ENCODE results near the gene RELN. TPM values are rescaled to one million over a fixed set of nuclear protein-coding genes. Genes with fewer than 3 reads are reported as not detected.
A peak's percentile ranks its signal among the peaks of the same experiment; 100 is the strongest.

RELN gene
- total RNA-seq, 2 experiments from 2014 or later: not detected

DNA sequence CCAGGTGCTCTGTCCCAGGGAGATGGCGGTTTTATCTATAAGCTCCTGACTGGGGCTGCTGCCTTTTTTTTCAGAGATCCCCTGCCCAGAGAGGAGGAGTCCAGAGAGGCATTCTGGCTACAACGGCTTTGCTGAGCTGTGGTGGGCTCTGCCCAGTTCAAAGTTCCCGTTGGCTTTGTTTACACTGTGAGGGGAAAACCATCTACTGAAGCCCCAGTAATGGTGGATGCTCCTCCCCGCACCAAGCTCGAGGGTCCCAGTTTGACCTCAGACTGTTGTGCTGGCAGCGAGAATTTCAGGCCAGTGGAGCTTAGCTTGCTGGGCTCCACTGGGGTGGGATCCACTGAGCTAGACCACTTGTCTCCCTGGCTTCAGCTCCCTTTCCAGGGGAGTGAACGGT is 527.1 kb downstream of the RELN start:
- ATAC-seq (no peak), DNase-seq (no peak)
- no peaks in the 10 kb centered on the region for H3K9me3 Mint-ChIP-seq (ENCODE audit: low read depth)
- peaks cover 13% of the 10 kb centered on the region for H3K27me3 Mint-ChIP-seq
- CTCF ChIA-PET: no interaction called here
- H3K4me3 Mint-ChIP-seq: no peak overlapping the region
- H3K27ac Mint-ChIP-seq: no peak overlapping the region
- no peaks in the 10 kb centered on the region for H3K36me3 Mint-ChIP-seq
- no peaks in the 10 kb centered on the region for H3K4me1 Mint-ChIP-seq

DNA sequence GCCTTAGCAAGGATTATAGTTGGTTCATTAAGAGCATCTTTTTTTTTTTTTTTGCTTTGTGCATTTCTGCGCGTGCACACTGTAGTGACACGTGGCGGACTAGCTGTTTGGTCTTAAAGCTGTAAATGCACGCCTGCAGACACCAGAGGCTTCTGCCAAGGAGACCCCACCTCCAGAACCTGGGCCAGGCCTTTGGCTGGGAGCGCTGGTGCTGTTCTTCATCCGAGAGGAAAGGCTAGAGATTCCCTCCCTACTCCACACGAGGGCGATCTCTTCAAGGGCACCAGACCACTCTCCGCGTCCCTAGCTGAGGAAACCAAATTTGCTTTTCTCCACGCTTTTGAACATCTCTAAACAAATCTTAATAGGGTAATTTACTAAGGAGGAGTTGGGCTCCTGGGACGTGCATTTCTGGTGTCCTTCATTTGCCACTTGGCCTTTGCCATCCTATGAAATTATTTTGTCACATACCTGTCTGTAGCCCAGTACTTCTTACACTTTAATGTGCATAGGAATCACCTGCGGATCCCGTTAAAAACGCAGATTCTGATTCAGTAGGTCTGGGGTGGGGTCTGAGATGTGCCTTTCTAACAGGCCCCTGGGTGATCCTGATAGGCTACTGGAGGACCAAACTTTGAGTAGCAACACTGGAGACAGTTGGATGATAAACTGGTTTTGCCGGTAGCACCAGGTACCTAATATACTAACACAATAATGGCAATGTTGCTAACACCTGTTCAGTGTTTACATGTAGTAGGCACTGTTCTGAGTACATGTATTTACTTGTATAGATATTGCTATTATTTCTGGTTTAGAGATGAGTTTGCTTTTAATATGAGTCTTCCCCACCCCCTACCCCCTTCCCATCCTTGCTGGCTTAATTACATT is 542.1 kb downstream of the RELN start:
- peak; percentile 74 for ATAC-seq
- no peak overlapping the region for H3K4me3 Mint-ChIP-seq
- H3K9me3 Mint-ChIP-seq (ENCODE audit: low read depth): peaks cover 3% of the 10 kb centered on the region
- DNase-seq: peak; percentile 59
- no peaks in the 10 kb centered on the region for H3K36me3 Mint-ChIP-seq
- peaks cover 82% of the 10 kb centered on the region for H3K27me3 Mint-ChIP-seq
- peaks cover 9% of the 10 kb centered on the region for H3K4me1 Mint-ChIP-seq
- CTCF ChIA-PET: interaction anchor here (0.7 to 1.3 kb wide), 5 partner anchors 14 to 1033 kb away, joined by 3 read pairs; no protein-coding TSS in a partner anchor
- no peak overlapping the region for H3K27ac Mint-ChIP-seq

DNA sequence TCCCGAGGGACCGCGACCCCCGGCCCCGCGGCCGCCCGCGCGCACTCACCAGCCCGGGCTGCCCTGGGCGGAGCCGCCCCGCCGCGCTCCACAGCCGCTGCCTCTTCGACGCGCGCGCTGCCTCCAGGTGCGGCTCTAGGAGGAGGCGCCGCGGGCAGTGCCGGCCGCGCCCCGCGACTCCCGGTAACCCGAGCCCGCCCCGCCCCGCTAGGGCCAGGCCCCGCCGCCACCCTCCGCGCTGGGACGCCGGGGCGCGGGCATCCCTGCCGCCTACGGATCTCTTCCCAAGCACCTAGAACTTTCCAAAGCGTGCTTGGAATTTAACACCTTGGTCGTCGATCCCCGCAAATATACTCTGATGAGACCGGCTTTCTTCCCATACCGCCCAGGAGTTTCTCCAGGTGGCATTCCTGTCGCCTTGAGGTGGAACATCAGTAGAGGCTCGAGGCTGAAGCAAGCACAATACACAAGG is 543.4 kb downstream of the RELN start, which contains the start of gene SLC26A5:
Gene SLC26A5, minus strand, starts transcription at position 159 of the 472 bp plus-strand sequence. CDS start 24,693 bp downstream, outside the sequence.
- CTCF ChIA-PET: interaction anchor here (0.7 to 1.3 kb wide), 3 partner anchors 13 to 1035 kb away, joined by 3 read pairs; no protein-coding TSS in a partner anchor
- H3K4me1 Mint-ChIP-seq: peaks cover 9% of the 10 kb centered on the region
- H3K36me3 Mint-ChIP-seq: no peaks in the 10 kb centered on the region
- H3K9me3 Mint-ChIP-seq (ENCODE audit: low read depth): no peaks in the 10 kb centered on the region
- H3K27ac Mint-ChIP-seq: no peak within 1 kb of the TSS
- DNase-seq (no peak), ATAC-seq (peak; percentile 83)
- peaks cover 84% of the 10 kb centered on the region for H3K27me3 Mint-ChIP-seq
- H3K4me3 Mint-ChIP-seq: peak within 1 kb of the TSS; percentile 52

DNA sequence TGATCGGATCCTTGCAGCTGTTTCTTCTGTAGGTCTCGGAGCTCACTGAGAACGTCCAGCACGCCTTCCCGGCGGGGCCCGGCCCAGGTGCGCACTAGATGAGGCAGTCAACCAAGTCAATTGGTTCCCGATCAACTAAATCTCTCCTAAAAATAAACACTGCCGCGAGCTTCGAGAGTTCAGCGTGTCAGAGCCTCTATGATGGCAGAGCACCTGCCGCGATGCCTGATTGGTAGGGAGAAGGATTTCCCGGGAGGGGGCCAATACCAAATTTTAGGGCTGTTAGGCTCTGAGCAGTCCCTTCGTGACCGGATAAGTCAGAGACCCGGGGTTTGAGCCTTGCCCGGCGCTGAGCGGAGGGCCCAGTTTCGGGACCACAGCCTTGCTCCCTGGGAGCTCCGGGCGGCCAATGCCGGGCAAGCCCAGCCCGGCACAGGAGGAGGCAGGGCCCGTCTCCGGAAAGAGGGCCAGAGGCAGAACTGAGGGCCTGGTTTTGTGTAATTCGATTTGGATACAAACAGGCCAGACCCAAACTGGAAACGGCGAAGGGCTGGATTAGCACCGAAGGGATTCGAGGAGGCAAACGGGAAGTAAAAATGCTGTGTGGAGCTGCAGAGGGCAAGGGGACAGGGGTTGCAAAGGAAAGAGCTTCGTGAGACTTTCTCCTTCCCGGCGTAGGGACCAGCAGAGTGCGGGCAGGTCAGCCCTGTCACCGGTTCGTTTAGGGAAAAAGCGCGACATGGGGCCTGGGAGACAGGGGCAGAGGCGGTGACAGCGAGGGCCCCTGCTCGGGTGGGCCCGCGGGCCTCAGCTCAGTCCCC is 544.0 kb downstream of the RELN start:
- H3K36me3 Mint-ChIP-seq: no peaks in the 10 kb centered on the region
- no peak overlapping the region for H3K27ac Mint-ChIP-seq
- peak overlapping the region; percentile 52 for H3K4me3 Mint-ChIP-seq
- H3K9me3 Mint-ChIP-seq (ENCODE audit: low read depth): no peaks in the 10 kb centered on the region
- ATAC-seq (peak; percentile 34), DNase-seq (no peak)
- peaks cover 83% of the 10 kb centered on the region for H3K27me3 Mint-ChIP-seq
- H3K4me1 Mint-ChIP-seq: peaks cover 9% of the 10 kb centered on the region
- CTCF ChIA-PET: no interaction called here

DNA sequence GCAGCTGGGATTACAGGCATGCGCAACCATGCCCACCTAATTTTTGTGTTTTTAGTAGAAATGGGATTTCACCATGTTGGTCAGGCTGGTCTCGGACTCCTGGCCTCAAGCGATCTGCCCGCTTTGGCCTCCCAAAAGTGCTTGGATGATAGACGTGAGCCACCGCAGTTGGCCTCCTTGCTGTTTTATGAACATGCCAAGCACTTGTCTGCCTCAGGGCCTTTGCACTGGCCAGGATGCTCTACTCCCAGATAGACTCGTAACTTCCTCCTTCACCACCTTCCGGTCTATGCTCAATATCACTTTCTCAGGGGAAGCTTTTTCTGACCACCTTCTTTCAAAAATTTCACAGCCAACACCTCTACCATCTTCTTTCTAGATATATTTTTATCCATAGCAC is 549.8 kb downstream of the RELN start:
- Mint-ChIP-seq H3K9me3 (ENCODE audit: low read depth) (no peaks in the 10 kb centered on the region), H3K27me3 (peaks cover 57% of the 10 kb centered on the region), H3K36me3 (no peaks in the 10 kb centered on the region), H3K4me3 (no peak overlapping the region), H3K4me1 (no peaks in the 10 kb centered on the region), H3K27ac (no peak overlapping the region)
- CTCF ChIA-PET: no interaction called here
- DNase-seq (no peak), ATAC-seq (no peak)

DNA sequence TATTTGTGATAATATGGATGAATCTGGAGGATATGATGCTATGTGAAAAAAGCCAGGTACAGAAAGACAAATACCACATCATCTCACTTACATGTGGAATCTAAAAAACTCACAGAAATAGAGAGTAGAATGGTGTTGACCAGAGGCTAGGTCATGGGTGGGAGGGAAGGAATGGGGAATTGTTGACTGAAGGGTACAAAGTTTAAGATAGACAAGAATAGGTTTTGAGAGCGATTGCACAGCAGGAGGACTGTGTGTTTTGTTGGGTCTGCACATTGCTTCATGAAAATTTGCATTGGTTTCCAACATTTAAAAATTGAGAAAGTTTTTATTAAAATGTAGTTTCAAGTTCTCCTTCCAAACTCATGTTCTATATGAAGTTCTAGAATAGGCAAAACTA is 551.8 kb downstream of the RELN start:
- CTCF ChIA-PET: no interaction called here
- Mint-ChIP-seq H3K9me3 (ENCODE audit: low read depth) (no peaks in the 10 kb centered on the region), H3K4me3 (no peak overlapping the region), H3K27ac (no peak overlapping the region), H3K27me3 (peaks cover 43% of the 10 kb centered on the region), H3K4me1 (no peaks in the 10 kb centered on the region), H3K36me3 (no peaks in the 10 kb centered on the region)
- ATAC-seq (no peak), DNase-seq (no peak)

DNA sequence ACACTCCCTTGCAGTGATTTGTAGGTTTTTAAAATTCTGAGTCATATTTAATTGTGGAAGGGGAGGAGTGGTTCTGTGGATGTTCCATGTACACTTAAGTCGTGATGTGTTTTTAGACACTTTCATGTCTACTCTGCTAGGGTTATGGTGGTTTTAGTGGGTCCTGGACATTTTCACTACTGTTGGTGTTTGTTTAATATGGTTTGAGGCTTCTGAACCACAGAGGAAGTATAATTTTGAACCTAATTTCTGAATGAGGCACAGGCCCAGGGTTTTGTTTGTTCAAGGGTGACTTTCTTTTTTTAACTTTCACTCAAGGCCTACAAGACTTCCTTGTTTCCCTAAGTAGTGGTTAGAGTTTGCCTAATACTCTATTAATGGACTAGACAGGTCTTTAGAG is 556.7 kb downstream of the RELN start:
- H3K27me3 Mint-ChIP-seq: peaks cover 25% of the 10 kb centered on the region
- H3K27ac Mint-ChIP-seq: no peak overlapping the region
- H3K36me3 Mint-ChIP-seq: no peaks in the 10 kb centered on the region
- no peak for DNase-seq
- no peak for ATAC-seq
- no peak overlapping the region for H3K4me3 Mint-ChIP-seq
- CTCF ChIA-PET: interaction anchor here (1.1 kb wide), 1 partner anchor 14 kb away, joined by 3 read pairs; no protein-coding TSS in a partner anchor
- H3K4me1 Mint-ChIP-seq: no peaks in the 10 kb centered on the region
- no peaks in the 10 kb centered on the region for H3K9me3 Mint-ChIP-seq (ENCODE audit: low read depth)

DNA sequence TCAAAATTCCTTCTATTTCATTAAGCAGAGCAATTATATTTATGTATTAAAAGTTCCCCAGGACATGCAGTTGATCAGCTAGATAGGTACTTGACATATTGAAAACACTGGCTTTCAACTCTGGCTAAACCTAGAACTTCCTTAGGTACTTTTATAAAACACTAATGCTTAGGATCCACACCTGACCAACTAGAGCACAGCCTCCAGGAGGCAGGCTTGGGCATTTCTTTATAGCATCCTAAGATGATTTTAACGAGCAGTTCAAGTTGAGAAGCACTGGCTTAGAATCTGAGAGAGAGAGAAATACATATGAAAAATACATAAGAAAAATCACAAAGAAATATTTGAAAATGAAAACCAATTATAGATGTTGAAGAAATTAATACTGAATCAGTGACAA is 564.3 kb downstream of the RELN start:
- H3K36me3 Mint-ChIP-seq: no peaks in the 10 kb centered on the region
- CTCF ChIA-PET: no interaction called here
- no peak overlapping the region for H3K27ac Mint-ChIP-seq
- H3K4me1 Mint-ChIP-seq: no peaks in the 10 kb centered on the region
- no peaks in the 10 kb centered on the region for H3K9me3 Mint-ChIP-seq (ENCODE audit: low read depth)
- no peak overlapping the region for H3K4me3 Mint-ChIP-seq
- DNase-seq: no peak
- peaks cover 23% of the 10 kb centered on the region for H3K27me3 Mint-ChIP-seq
- no peak for ATAC-seq

DNA sequence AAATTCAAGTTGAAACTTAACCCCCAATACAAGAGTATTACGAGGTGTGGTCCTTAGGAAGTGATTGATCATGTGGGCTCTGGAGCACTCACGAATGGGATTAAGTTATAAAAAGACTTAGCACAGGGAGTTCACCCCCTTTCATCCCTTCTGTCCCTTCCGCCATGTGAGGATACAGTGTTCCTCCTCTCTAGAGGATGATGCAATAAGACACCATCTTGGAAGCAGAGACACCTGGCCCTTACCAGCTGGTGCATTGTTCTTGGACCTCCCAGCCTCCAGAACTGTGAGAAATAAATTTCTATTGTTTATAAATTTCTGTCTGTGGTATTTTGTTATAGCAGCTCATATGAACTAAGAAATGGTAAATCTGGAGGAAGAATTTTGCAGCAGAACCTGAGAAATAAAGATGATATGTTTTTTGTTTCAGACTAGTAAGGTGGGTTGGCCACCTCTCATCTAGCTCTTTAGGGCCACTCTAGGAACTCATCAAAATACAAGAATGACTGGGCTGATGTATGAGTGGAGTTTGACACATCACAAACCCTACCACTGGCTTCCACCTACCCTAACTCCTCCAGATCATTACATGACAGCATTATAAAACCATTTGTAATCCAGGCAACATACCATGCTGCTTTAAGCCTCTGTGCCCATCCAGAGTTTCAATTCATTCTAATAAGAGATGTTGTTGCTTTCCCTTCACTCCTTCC is 565.8 kb downstream of the RELN start:
- Mint-ChIP-seq H3K9me3 (ENCODE audit: low read depth) (no peaks in the 10 kb centered on the region), H3K27me3 (peaks cover 23% of the 10 kb centered on the region), H3K27ac (no peak overlapping the region), H3K4me3 (no peak overlapping the region), H3K36me3 (no peaks in the 10 kb centered on the region), H3K4me1 (no peaks in the 10 kb centered on the region)
- CTCF ChIA-PET: no interaction called here
- no peak for ATAC-seq
- DNase-seq: no peak

Other genes with a start within 250 kb of the RELN start
- gene ORC5, start 218.4 kb upstream of the RELN start, total RNA-seq: 10 to 100 TPM; 22.0 to 24.9 TPM

Measured in activated CD8-positive, alpha-beta memory T cell treated with anti-CD3 and anti-CD28 coated beads, Interleukin-2, amount 10 ng/mL, durations not matched to agents 7 days and 5 days (primary cell).